Skeletal muscle cell (primary cell): ENCODE results near the gene TAS2R41.

Experiments used
- DNase-seq: peaks from one replicate; pipeline ENCODE4 v3.0.0-alpha.2; 2010; ENCODE audit warnings: low read depth
- H3K4me3 ChIP-seq: 2 replicates; pipeline ENCODE4 v1.5.1; 2011; ENCODE audit warnings: low read depth, mild to moderate bottlenecking, control low read depth, low read length, moderate library complexity

Gene TAS2R41

GRCh38 chr7:143490717-143491306, 13.1 kb downstream of the TAS2R41 start:
- no peak for DNase-seq
- no peak overlapping the region for H3K4me3 ChIP-seq

- H3K4me3 ChIP-seq, result no peak overlapping the region
- DNase-seq, result peak; percentile 64
Measured at GRCh38 chr7:143492043-143492471, 14.4 kb downstream of the TAS2R41 start.

- DNase-seq, result no peak
- no peak overlapping the region for H3K4me3 ChIP-seq
Measured at GRCh38 chr7:143492799-143493739, 15.4 kb downstream of the TAS2R41 start.

GRCh38 chr7:143493751-143494150, 16.1 kb downstream of the TAS2R41 start:
- no peak overlapping the region for H3K4me3 ChIP-seq
- DNase-seq, result no peak

- no peak overlapping the region for H3K4me3 ChIP-seq
- no peak for DNase-seq
Measured at GRCh38 chr7:143494622-143495021, 16.9 kb downstream of the TAS2R41 start.

GRCh38 chr7:143495851-143496250, 18.2 kb downstream of the TAS2R41 start:
- H3K4me3 ChIP-seq, result no peak overlapping the region
- DNase-seq, result no peak

- no peak overlapping the region for H3K4me3 ChIP-seq
- DNase-seq, result no peak
Measured at GRCh38 chr7:143496263-143496662, 18.6 kb downstream of the TAS2R41 start.

GRCh38 chr7:143497008-143497795, 19.5 kb downstream of the TAS2R41 start:
- no peak for DNase-seq
- H3K4me3 ChIP-seq, result no peak overlapping the region

- no peak for DNase-seq
Measured at GRCh38 chr7:143499246-143499645, 21.6 kb downstream of the TAS2R41 start.

GRCh38 chr7:143499743-143500348, 22.2 kb downstream of the TAS2R41 start:
- DNase-seq, result no peak
- no peak overlapping the region for H3K4me3 ChIP-seq

More at GRCh38 chr7:143499246-143499645, 21.6 kb downstream of the TAS2R41 start:
- H3K4me3 ChIP-seq, result no peak overlapping the region

- H3K4me3 ChIP-seq, result no peak overlapping the region
Measured at GRCh38 chr7:143503261-143503660, 25.6 kb downstream of the TAS2R41 start.

GRCh38 chr7:143504215-143504936, 26.7 kb downstream of the TAS2R41 start:
- no peak for DNase-seq

More at GRCh38 chr7:143503261-143503660, 25.6 kb downstream of the TAS2R41 start:
- DNase-seq, result no peak

GRCh38 chr7:143504937-143505297, 27.2 kb downstream of the TAS2R41 start:
- no peak for DNase-seq
- H3K4me3 ChIP-seq, result no peak overlapping the region

More at GRCh38 chr7:143504215-143504936, 26.7 kb downstream of the TAS2R41 start:
- no peak overlapping the region for H3K4me3 ChIP-seq

GRCh38 chr7:143505838-143506237, 28.2 kb downstream of the TAS2R41 start:
- no peak for DNase-seq
- H3K4me3 ChIP-seq, result no peak overlapping the region

- H3K4me3 ChIP-seq, result no peak overlapping the region
- no peak for DNase-seq
Measured at GRCh38 chr7:143507094-143507518, 29.4 kb downstream of the TAS2R41 start.

- H3K4me3 ChIP-seq, result no peak overlapping the region
- DNase-seq, result no peak
Measured at GRCh38 chr7:143507534-143508055, 29.9 kb downstream of the TAS2R41 start.

GRCh38 chr7:143510854-143511592, 33.4 kb downstream of the TAS2R41 start:
- no peak overlapping the region for H3K4me3 ChIP-seq
- DNase-seq, result no peak

GRCh38 chr7:143511593-143512047, 33.9 kb downstream of the TAS2R41 start:
- DNase-seq, result no peak
- no peak overlapping the region for H3K4me3 ChIP-seq
